Activated T-cell treated with anti-CD3 and anti-CD28 coated beads for 1 hour (primary cell): ENCODE data around the gene KNCN.

ENCODE experiments used
- DNase-seq: peaks from one replicate; pipeline ENCODE4 v3.0.0-alpha.2; 2020; ENCODE audit warnings: low read depth

The KNCN gene

DNA sequence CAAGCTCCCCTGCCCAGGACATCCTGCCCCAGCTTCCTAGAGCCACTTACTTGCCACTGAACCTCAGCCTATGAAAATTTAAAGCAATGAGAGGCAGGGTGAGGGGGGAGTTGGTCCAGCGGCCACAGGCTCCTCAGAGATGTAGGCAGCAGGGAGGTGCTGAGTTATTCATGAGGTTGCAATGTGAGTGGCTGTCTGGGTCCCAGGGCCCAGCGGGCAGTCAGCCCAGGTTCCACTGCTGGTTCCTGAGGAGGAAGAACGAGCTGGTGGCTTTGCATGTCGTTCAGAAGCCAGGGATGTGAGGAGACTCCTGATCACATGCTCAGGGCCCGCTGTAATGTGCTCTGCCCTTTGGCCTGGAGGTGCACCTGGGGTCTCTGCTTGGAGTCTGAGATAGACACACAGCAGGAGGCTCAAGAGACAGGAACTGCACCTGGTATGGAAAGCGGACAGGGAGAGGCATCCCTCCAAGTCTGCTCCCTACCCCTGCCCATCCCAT, at the start of gene KNCN:
Gene KNCN (minus strand): TSS at position 51 of the 499 bp plus-strand sequence. CDS start 432 bp downstream, outside the sequence.
- no peak for DNase-seq

DNA sequence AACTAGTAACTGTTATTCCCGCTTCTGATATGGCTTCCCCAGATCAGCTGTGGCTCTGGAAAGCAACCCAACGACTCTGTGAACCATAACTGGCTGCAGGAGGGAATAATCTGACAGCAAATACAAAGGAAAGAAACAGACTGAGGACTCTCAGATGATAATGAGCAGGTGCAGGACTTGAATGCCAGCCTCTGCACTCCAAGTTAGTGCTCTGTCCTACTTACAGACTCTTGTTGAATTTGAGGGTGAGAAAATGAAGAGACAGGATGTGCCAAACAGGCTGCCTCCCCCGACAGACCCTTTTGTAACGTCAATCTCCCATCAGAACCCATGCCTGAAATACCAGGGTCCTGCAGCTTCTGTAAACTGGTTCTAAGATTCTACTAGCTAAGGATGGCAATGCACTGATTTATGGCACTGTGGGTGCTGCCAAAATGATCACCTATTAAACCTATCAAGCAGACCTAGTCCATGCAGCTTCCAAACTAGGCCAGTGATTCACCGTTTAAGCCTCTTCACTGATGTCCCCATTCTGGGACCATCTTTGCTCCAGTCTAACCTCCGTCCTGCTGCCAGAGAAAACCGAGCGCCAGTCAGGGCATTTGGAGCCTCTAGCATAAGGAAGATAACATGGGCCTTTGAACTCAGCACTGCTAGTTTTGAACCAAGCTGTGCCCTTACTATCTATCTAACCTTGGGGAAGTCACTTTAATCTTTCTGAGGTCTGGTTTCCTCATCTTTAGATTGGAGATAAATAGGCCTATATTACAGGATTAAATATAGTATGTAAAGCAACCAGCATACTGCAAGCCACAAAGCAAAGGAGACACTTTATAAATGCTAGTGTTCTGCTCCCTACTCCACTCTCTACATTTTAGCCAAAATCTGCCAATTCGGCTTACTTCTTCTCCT, 47.9 kb upstream of the KNCN start:
- no peak for DNase-seq

DNA sequence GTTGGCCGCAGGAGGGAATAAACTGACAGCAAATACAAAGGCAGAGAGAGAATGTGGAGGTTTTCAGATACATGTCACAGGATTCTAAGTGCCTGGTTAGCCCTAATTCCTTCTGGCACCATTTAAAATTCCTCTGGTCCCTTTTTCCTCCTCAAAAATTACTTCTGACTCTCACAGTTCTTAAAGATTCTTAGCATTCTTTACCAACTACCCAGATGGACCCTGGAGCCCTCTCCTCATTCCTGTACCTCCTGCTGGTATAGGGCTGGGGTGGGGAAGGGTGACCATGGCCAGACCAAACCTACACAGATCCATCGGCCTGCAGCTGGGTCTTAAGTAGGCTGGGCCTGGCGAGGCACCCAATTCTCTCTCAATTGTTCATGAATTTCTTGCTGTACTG, 45.4 kb upstream of the KNCN start:
- no peak for DNase-seq

DNA sequence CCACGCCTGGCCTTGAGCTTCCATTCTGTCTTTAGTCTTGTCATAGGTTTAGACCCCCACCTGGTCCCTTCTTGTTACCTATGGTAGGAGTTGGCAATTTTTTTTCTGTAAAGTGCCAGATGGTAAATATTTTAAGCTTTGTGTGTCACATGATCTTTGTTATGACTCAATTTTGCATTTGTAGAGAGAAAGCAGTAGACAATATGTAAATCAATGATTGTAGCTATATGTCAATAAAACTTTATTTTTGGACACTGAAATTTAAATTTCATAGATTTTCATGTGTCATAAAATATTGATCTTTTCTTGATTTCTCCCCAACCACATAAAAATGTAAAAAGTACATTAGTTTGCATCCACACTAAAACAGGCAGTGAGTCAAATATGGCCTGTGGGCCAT, 44.6 kb upstream of the KNCN start:
- DNase-seq: no peak

DNA sequence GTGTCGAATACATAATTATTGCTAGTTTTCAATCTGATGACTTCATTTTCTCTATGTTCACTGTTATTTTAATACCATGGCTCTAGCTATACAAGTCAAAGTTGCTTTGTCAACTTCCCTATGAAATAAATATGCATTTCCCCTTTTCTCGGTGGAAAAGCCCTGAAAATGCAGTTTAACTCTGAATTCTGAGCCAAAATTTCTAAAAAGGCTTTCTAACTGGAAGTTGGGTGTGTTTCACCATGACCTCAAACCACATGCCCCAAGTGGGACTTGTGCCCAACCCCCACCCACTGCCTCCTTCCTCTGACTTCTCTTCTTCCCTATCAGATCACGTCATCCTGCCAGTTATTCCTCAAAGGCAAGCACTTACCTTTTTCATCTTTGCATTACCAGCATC, 43.7 kb upstream of the KNCN start:
- no peak for DNase-seq

DNA sequence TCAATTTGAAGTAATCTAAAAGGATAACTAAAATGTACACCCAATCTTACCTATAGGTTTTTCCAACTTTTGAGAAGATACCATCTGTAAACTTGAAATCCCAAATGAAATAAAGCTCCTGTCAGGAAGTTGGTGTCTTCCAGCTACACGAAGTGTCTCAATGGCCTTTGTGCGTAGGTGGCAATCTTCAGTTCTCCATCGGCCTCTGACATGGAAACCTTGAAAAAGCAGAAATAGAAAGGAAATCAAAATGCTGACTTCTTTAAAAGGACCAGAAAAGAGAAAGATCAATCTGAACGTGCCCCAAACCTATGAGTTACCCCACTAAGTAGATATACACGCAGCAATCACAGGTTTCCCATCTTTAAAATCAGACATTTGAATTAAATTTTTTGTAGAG, 42.6 kb upstream of the KNCN start:
- no peak for DNase-seq

GRCh38 chr1:46592823-46593222, 41.4 kb upstream of the KNCN start:
- no peak for DNase-seq

DNA sequence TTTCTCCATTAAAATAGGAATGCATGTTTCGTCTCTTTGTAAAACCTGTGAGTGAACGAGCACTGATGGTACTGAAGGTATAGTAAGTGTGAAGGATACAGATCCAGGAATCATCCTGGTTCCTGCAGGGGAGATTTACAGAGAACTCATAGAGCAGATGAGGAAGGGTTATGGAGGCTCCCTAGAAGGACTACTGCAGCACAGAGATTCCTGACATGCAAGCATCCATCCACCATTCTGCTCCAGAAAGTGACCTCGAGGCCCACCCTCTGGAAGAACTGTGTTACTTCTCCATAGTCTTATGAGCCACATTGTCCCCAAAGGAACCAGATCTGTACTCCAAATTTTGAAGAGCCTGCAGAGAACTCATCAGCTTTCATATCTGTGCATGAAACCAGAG, 38.1 kb upstream of the KNCN start:
- DNase-seq: no peak

- no peak for DNase-seq
Measured at GRCh38 chr1:46587069-46587468, 35.6 kb upstream of the KNCN start.

GRCh38 chr1:46585312-46585938, 34.0 kb upstream of the KNCN start:
- no peak for DNase-seq

- no peak for DNase-seq
Measured at GRCh38 chr1:46583494-46583893, 32.0 kb upstream of the KNCN start.

GRCh38 chr1:46582972-46583371, 31.5 kb upstream of the KNCN start:
- DNase-seq: no peak

DNA sequence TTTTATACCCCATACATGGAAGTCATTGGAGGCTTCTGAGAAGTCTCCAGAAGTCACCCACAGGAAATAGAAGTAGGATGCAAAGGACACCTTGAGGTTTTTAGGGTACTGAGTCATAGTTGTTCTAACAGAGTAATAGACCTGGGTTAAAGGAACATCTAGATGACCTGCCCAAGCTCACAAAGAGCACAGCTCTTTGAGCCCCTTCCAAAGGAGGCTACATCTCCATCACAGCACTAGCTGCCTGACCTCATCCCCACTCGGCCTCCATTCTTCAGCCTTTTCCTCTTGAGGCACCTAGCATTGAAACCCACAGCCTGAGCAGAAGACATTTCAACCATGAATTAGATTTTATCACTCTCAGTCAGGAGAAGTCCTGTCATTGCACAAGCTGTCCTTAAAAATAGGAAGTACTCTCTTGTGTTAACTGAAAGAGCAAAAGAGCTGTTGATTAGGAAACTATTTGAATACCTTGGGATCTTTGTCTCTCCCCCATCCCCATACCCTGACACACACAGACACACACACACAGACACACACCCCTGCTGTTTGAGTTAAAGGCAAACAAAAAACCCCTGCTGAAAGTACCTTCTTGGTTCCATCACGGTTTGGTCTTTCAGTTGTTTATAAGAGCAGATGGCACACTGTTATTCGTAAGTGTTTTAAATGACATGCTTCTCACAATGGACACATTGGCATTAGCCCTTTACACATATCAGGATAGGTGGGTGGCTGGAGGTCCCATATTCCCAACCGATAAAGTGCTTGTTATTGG, 30.4 kb upstream of the KNCN start:
- no peak for DNase-seq

DNA sequence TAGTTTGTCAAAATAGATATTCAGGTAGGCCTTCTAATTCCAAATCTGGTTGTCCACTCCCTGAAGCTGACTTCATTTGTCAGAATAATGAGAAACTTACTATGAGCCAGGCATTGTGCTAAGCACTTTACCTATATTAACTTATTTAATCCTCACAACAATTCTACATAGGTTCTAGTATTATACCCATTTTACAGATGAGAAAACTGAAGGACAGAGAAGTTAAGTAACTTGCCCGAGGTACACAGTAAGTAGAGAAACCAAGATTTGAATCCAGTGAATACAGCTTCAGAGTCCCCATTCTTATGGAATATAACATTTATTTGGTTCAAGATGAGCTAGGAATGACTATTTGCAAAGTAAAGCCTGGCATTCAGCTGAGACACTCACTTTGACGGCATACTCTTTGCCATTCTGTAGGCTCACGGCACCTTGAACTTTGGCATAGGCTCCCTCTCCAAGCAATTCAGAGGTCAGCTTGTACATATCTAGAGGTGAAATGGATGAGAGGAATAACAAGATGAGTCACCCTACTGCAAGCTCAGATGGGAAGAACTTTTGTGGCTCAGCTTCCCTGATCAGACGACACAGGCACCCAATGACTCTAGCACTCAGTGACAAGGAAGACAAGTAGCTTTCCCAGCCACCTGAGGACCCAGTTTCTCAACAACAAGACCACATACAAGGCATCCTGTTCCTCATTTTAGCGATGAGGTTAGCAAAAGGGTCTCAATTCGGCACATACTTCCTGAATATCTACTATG, 28.9 kb upstream of the KNCN start:
- DNase-seq: no peak

DNA sequence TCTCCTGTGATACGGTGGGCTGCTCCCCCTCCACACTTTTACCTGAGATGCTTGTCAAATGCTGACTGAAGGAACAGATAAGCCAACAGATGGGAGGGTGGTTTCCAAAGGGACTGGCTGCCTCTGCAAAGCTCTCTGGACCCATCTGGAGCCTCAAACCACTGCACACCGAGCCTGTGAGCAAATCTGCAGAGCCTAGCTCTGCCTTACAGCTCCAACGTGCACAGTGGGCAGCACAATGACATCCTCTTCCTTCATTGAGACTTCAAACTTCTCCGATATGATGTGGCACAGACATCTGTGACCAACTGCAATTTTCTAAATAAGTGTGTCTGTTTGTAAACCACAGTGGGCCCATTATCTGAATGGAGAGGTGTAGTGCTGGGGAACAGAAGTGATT, 26.2 kb upstream of the KNCN start:
- DNase-seq: no peak

DNA sequence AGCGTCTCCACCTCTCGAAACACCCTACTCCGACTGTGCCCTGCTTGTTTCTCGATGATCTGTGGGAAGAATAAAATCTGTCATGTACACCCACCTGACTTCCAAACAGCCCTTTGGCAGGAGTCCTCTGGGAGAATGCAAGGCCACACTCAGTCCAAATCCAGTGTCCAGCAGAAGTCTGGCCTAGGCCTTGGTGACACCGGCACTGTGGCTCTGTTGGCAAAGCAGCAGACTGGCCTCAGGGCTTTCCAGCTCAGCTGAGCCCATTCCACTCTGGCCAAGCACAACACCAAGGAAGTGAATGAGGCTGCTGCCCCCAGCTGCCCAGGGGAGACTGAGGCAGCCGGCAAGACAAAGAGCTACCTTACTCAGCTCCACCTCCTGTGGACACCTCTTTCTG, 25.1 kb upstream of the KNCN start:
- no peak for DNase-seq

DNA sequence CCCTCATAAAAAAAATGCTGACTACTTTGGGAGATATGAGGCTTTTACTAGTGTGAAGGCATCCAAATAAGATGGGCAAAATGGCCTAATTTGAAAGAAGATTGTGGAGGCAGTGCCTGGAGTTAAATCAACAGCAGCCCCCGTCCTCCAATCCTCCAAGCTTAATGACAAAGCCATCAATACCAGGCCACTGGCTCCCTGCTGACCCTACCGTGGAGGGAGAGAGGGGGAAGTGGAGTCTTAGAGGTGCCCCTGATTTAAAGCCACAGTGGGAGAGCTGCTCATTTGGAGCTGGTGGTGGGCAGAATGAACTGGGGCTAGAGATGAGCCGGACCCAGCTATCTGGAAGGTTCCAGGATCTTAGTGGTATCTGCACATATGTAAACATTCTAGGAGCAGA, 24.3 kb upstream of the KNCN start:
- no peak for DNase-seq

- DNase-seq: no peak
Measured at GRCh38 chr1:46575300-46575699, 23.9 kb upstream of the KNCN start.

- DNase-seq: no peak
Measured at GRCh38 chr1:46571691-46572225, 20.3 kb upstream of the KNCN start.

DNA sequence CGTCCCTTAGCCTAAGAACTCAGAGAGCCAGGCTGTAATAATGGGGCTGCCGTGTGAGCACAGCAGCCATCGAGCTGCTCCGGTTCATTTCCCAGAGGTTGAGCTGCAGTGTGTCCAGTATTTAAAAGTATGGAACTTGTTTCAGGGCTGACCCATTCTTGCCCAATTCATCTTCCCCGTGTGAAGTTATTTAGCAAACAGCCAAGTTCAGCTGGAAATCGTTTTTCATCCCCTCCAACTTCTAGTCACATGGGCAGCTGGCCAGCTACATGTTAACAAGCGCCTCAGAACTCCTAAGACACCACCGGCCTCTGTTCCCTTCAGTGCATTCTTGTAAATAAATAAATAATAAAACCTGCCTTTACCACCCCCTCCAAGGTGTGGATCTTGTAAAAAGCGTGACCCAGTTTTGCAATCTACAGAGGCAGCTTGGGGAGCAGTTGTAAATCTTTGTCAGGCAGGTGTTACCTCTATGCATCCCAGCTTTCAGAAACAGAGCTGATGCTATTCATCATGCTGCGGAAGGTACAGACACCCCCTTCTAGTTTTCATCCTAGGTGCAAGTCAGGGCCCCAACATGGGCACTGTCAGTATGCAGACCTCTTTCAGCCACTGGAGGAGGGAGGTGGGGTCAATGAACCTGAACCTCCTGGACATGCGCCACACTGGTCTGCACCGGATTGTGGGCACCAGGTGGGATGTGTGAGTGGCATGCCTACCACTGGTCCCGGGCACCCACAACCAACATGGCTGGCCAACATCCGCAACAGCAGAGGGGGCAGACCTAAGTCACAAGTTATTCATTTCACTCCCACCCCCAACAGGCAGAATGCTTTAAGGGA, 18.7 kb upstream of the KNCN start:
- DNase-seq: no peak

DNA sequence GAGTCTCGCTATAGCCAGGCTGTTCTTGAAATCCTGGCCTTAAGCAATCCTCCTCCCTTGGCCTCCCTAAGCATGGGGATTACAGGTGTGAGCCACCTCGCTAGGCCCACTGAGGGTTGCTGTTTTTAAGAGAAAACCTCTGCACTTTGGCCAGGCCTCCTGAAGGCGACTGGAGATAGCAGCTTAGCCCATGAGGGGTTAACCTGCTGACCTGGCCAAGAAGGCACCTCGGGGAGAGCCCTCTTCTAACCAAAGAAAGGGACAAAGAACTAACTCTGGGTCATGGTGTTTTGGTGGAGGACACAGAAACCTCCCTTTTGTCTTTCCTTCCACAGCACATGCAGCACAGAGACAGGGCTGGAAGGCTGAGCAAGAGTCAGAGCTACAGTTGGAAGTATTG, 17.7 kb upstream of the KNCN start:
- no peak for DNase-seq
